Non-pigmented ciliary epithelial cell (primary cell): ENCODE measurements around the gene DEF6.

Experiments
- DNase-seq: peaks from one replicate; pipeline ENCODE4 v3.0.0-alpha.2; 2010; ENCODE audit warnings: low read depth

Gene DEF6

GRCh38 chr6:35297601-35298481, at the start of gene DEF6:
TSS of gene DEF6 (plus strand) at chr6:35297818. CDS start at chr6:35297857, 39 bp downstream.
- no peak for DNase-seq

- no peak for DNase-seq
Observed at GRCh38 chr6:35248300-35248699, 49.3 kb upstream of the DEF6 start.

GRCh38 chr6:35248965-35249364, 48.7 kb upstream of the DEF6 start:
- no peak for DNase-seq

GRCh38 chr6:35251949-35252348, 45.7 kb upstream of the DEF6 start:
- no peak for DNase-seq

- DNase-seq, result no peak
Observed at GRCh38 chr6:35253249-35253648, 44.4 kb upstream of the DEF6 start.

- no peak for DNase-seq
Observed at GRCh38 chr6:35258336-35258735, 39.3 kb upstream of the DEF6 start.

- DNase-seq, result peak; percentile 13
Observed at GRCh38 chr6:35258858-35259193, 38.8 kb upstream of the DEF6 start.

- DNase-seq, result peak; percentile 66
Observed at GRCh38 chr6:35259194-35259947, 38.2 kb upstream of the DEF6 start, which contains the start of gene ZNF76. TSS of gene ZNF76 (plus strand) at chr6:35259735. CDS start at chr6:35281152, 21,417 bp downstream.

GRCh38 chr6:35259948-35260590, 37.5 kb upstream of the DEF6 start:
- no peak for DNase-seq

- no peak for DNase-seq
Observed at GRCh38 chr6:35260591-35261570, 36.7 kb upstream of the DEF6 start.

- DNase-seq, result no peak
Observed at GRCh38 chr6:35262596-35262995, 35.0 kb upstream of the DEF6 start.

GRCh38 chr6:35264550-35265274, 32.9 kb upstream of the DEF6 start:
- DNase-seq, result no peak

- no peak for DNase-seq
Observed at GRCh38 chr6:35265523-35265922, 32.1 kb upstream of the DEF6 start.

- DNase-seq, result no peak
Observed at GRCh38 chr6:35267446-35267845, 30.2 kb upstream of the DEF6 start.

- DNase-seq, result no peak
Observed at GRCh38 chr6:35267897-35268296, 29.7 kb upstream of the DEF6 start.

- DNase-seq, result no peak
Observed at GRCh38 chr6:35272005-35272404, 25.6 kb upstream of the DEF6 start.

GRCh38 chr6:35273822-35274559, 23.6 kb upstream of the DEF6 start:
- DNase-seq, result no peak

GRCh38 chr6:35275744-35276260, 21.8 kb upstream of the DEF6 start:
- no peak for DNase-seq

- no peak for DNase-seq
Observed at GRCh38 chr6:35278708-35279107, 18.9 kb upstream of the DEF6 start.

GRCh38 chr6:35280903-35281302, 16.7 kb upstream of the DEF6 start:
- DNase-seq, result no peak
